Hepatocyte (in vitro differentiated cells): Measurements from ENCODE around the gene EIF4E1B. TPM values are rescaled to one million over a fixed set of nuclear protein-coding genes. Genes with fewer than 3 reads are reported as not detected.

ENCODE experiments used
- DNase-seq: peaks from one replicate; pipeline ENCODE4 v3.0.0-alpha.2; 2016; ENCODE audit warnings: low spot score
- H2AFZ ChIP-seq: fragments of 200-600 bp; sonication (generic); 2 replicates; pipeline ENCODE4 v1.6.0; 2016; ENCODE audit warnings: antibody characterized with exemption, mild to moderate bottlenecking
- H3K27ac ChIP-seq: fragments of 200-600 bp; sonication (generic); 2 replicates; pipeline ENCODE4 v1.5.1; 2016; ENCODE audit warnings: mild to moderate bottlenecking
- H3K27me3 ChIP-seq: fragments of 200-600 bp; sonication (generic); 2 replicates; pipeline ENCODE4 v1.6.1; 2016
- H3K36me3 ChIP-seq: fragments of 200-600 bp; sonication (generic); replicated peaks from 2 replicates; pipeline ENCODE4 v1.5.1; 2016; ENCODE audit warnings: low read depth; ENCODE audit not compliant: insufficient read depth
- H3K4me1 ChIP-seq: fragments of 200-600 bp; sonication (generic); 2 replicates; pipeline ENCODE4 v1.5.1; 2016; ENCODE audit warnings: mild to moderate bottlenecking, moderate library complexity; ENCODE audit not compliant: insufficient read depth
- H3K4me2 ChIP-seq: fragments of 200-600 bp; sonication (generic); 2 replicates; pipeline ENCODE4 v1.6.0; 2016
- H3K4me3 ChIP-seq: fragments of 200-600 bp; sonication (generic); 2 replicates; pipeline ENCODE4 v1.5.1; 2016; ENCODE audit warnings: mild to moderate bottlenecking
- H3K79me2 ChIP-seq: fragments of 200-600 bp; sonication (generic); 2 replicates; pipeline ENCODE4 v1.6.0; 2017; ENCODE audit warnings: mild to moderate bottlenecking
- H3K9me2 ChIP-seq: fragments of 200-600 bp; sonication (generic); replicated peaks from 2 replicates; pipeline ENCODE4 v1.6.0; 2017; ENCODE audit warnings: mild to moderate bottlenecking; ENCODE audit not compliant: insufficient read depth
- H3K9me3 ChIP-seq: fragments of 200-600 bp; sonication (generic); 2 replicates; pipeline ENCODE4 v1.5.1; 2016; ENCODE audit warnings: low read depth, mild to moderate bottlenecking
- H4K20me1 ChIP-seq: fragments of 200-600 bp; sonication (generic); 2 replicates; pipeline ENCODE4 v1.6.0; 2016; ENCODE audit warnings: mild to moderate bottlenecking; ENCODE audit not compliant: insufficient read depth, poor library complexity, severe bottlenecking
- CTCF ChIP-seq: fragments of 200-600 bp; sonication (generic); IDR thresholded peaks from 2 replicates; pipeline ENCODE4 v1.5.1; 2016; ENCODE audit warnings: antibody characterized with exemption, mild to moderate bottlenecking; ENCODE audit not compliant: poor library complexity
- EZH2 ChIP-seq: fragments of 200-600 bp; sonication (generic); IDR thresholded peaks from 2 replicates; pipeline ENCODE4 v1.6.1; 2016; ENCODE audit warnings: antibody characterized with exemption, mild to moderate bottlenecking, borderline replicate concordance
- EZH2phosphoT487 ChIP-seq: fragments of 200-600 bp; sonication (generic); IDR thresholded peaks from one replicate; pipeline ENCODE4 v1.6.1; 2018; ENCODE audit warnings: antibody characterized with exemption, mild to moderate bottlenecking, low read depth, moderate library complexity; ENCODE audit not compliant: unreplicated experiment, severe bottlenecking
- WGBS: methylation state at CpG from one replicate; pipeline ENCODE4 v1.1.6; 2016; ENCODE audit warnings: low lambda C conversion rate; ENCODE audit errors: missing lambda C conversion rate; 5-methylcytosine and 5-hydroxymethylcytosine counted together
- polyA plus RNA-seq: library from polyadenylated mRNA; unstranded; fragments of >200 nt; fragmentation: Nextera tagmentation; extraction: Ambion mirVana; gene quantifications from 2 replicates; pipeline ENCODE4 v1.2.1, GENCODE V29; 2016
- total RNA-seq: library from RNA; depleted of rRNA; stranded (reverse); fragments of >200 nt; gene quantifications from 2 replicates; pipeline ENCODE4 v1.2.3, GENCODE V29; 2014

EIF4E1B gene
- total and polyA plus RNA-seq, 2 experiments from 2014 or later = not detected

- Histone ChIP-seq H3K4me3 (no peak overlapping the region), H2AFZ (no peak overlapping the region), H3K4me1 (peaks cover 5% of the 10 kb centered on the region), H3K27ac (no peak overlapping the region), H3K4me2 (no peak overlapping the region), H3K36me3 (no peaks in the 10 kb centered on the region), H3K27me3 (peaks cover 15% of the 10 kb centered on the region), H3K9me3 (no peaks in the 10 kb centered on the region), H4K20me1 (no peaks in the 10 kb centered on the region), H3K9me2 (no peaks in the 10 kb centered on the region), H3K79me2 (no peaks in the 10 kb centered on the region)
- no peak for TF ChIP-seq CTCF
- no peak for TF ChIP-seq EZH2
- no peak for TF ChIP-seq EZH2phosphoT487
- WGBS = 24% methylated on average over 5 of the region's 5 CpGs
- DNase-seq = no peak
Measured at GRCh38 chr5:176687881-176688280, 57.4 kb downstream of the EIF4E1B start.

GRCh38 chr5:176690911-176691310 lies 60.4 kb downstream of the EIF4E1B start:
- no peaks in the 10 kb centered on the region for H3K9me3 ChIP-seq
- no peaks in the 10 kb centered on the region for H3K9me2 ChIP-seq
- H2AFZ ChIP-seq = no peak overlapping the region
- no peaks in the 10 kb centered on the region for H3K36me3 ChIP-seq
- TF ChIP-seq EZH2phosphoT487 (no peak), EZH2 (no peak), CTCF (no peak)
- peaks cover 5% of the 10 kb centered on the region for H3K4me1 ChIP-seq
- no peak overlapping the region for H3K4me2 ChIP-seq
- H4K20me1 ChIP-seq = no peaks in the 10 kb centered on the region
- H3K79me2 ChIP-seq = no peaks in the 10 kb centered on the region
- H3K27me3 ChIP-seq = peaks cover 8% of the 10 kb centered on the region
- no peak for DNase-seq
- H3K4me3 ChIP-seq = no peak overlapping the region
- 92% methylated on average over 7 of the region's 7 CpGs for WGBS
- H3K27ac ChIP-seq = no peak overlapping the region

GRCh38 chr5:176691524-176691923 lies 61.0 kb downstream of the EIF4E1B start:
- no peaks in the 10 kb centered on the region for H4K20me1 ChIP-seq
- H3K4me1 ChIP-seq = peaks cover 5% of the 10 kb centered on the region
- H3K27me3 ChIP-seq = peaks cover 8% of the 10 kb centered on the region
- no peaks in the 10 kb centered on the region for H3K9me3 ChIP-seq
- TF ChIP-seq EZH2 (no peak), EZH2phosphoT487 (no peak), CTCF (no peak)
- H3K36me3 ChIP-seq = no peaks in the 10 kb centered on the region
- H3K4me2 ChIP-seq = no peak overlapping the region
- 100% methylated on average over 1 of the region's 1 CpG for WGBS
- H3K9me2 ChIP-seq = no peaks in the 10 kb centered on the region
- H3K79me2 ChIP-seq = no peaks in the 10 kb centered on the region
- no peak overlapping the region for H3K4me3 ChIP-seq
- DNase-seq = no peak
- no peak overlapping the region for H2AFZ ChIP-seq
- H3K27ac ChIP-seq = no peak overlapping the region

GRCh38 chr5:176692326-176692725 lies 61.9 kb downstream of the EIF4E1B start:
- H3K4me3 ChIP-seq = no peak overlapping the region
- peaks cover 5% of the 10 kb centered on the region for H3K4me1 ChIP-seq
- no peaks in the 10 kb centered on the region for H3K9me3 ChIP-seq
- no peak overlapping the region for H3K27ac ChIP-seq
- no peak overlapping the region for H2AFZ ChIP-seq
- no peaks in the 10 kb centered on the region for H3K36me3 ChIP-seq
- peaks cover 12% of the 10 kb centered on the region for H3K27me3 ChIP-seq
- no peaks in the 10 kb centered on the region for H3K79me2 ChIP-seq
- H4K20me1 ChIP-seq = no peaks in the 10 kb centered on the region
- WGBS = 79% methylated on average over 5 of the region's 5 CpGs
- TF ChIP-seq EZH2 (no peak), EZH2phosphoT487 (no peak), CTCF (no peak)
- DNase-seq = no peak
- H3K9me2 ChIP-seq = no peaks in the 10 kb centered on the region
- H3K4me2 ChIP-seq = peak overlapping the region; percentile 48
